ENCODE results near the gene BCL2L15.

Gene BCL2L15

DNA sequence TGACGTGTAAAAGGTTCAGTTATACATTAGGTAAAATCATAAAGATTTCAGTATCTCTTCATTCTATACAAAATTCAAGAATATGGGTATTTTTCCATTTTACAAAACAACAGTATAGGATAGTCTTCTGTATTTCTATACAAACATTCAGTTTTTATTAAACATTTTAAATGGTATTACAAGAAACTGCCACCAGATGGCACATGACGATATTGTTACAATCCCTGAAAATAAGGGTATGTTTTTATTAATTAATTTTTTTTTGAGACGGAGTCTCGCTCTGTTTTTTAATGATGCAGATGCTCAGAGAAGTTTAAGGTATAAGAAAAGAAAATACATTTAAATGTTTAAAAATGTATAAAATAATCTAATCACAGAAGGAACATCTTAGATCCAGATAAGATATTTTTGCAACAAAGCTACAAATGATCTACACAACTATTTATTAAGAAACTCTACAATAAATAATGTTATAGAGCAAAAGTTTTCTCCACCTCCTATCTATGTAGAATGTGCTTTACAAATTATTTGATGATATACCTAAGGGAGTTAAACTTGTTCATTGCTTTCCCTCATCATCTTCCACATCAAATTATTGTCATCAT lies 51.6 kb downstream of the BCL2L15 start:
- DNase-seq (ENCODE audit: insufficient read length, low spot score) (no peak), FAIRE-seq (no peak)

DNA sequence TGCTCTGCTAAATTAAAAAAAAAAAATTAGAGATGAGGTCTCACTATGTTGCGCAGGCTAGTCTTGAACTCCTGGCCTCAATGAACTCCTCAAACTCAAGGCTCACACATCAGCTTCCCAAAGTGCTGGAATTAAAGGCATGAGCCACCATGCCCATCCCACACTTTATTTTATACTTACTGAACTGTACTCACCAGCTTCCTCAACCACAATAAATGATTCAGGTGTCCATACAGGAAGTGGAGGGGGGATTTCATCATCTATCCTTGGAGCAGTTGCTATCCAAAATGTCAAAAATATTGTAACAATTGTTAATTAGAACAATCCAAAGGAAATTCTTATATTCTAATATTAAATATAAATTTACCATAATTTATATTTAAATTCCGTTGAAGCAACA lies 52.7 kb downstream of the BCL2L15 start:
- DNase-seq (ENCODE audit: insufficient read length, low spot score) (no peak), FAIRE-seq (no peak)
